Progenitor cell of endocrine pancreas (in vitro differentiated cells): ENCODE measurements around the gene RIC1. TPM values are rescaled to one million over a fixed set of nuclear protein-coding genes. Genes with fewer than 3 reads are reported as not detected.

ENCODE experiments used
- DNase-seq: peaks from one replicate; pipeline ENCODE4 v3.0.0; 2021; ENCODE audit warnings: low spot score; ENCODE audit not compliant: unreplicated experiment
- H3K27ac Mint-ChIP-seq: 2 replicates; pipeline ENCODE4 v1.8.0; 2021; ENCODE audit warnings: mild to moderate bottlenecking, moderate library complexity, mixed read lengths
- H3K27me3 Mint-ChIP-seq: 2 replicates; pipeline ENCODE4 v1.8.0; 2021; ENCODE audit warnings: mixed read lengths
- H3K36me3 Mint-ChIP-seq: 2 replicates; pipeline ENCODE4 v1.8.0; 2022; ENCODE audit warnings: mixed read lengths; ENCODE audit not compliant: insufficient read depth
- H3K4me1 Mint-ChIP-seq: 2 replicates; pipeline ENCODE4 v1.8.0; 2021; ENCODE audit warnings: low read depth, mixed read lengths
- H3K4me3 Mint-ChIP-seq: 2 replicates; pipeline ENCODE4 v1.8.0; 2021; ENCODE audit warnings: low read depth, mild to moderate bottlenecking, moderate library complexity, mixed read lengths
- H3K9me3 Mint-ChIP-seq: 2 replicates; pipeline ENCODE4 v1.8.0; 2021; ENCODE audit warnings: low read depth, mixed read lengths
- total RNA-seq: library from RNA; stranded (reverse); gene quantifications from 2 replicates; pipeline ENCODE4 v1.2.1, GENCODE V29; 2021
- TF ChIP-seq, protein P1 (sequence below): fragments of 200-600 bp; sonication (generic); IDR thresholded peaks from one replicate; pipeline ENCODE4 v1.5.0; 2021; ENCODE audit warnings: antibody characterized with exemption, mild to moderate bottlenecking; ENCODE audit not compliant: unreplicated experiment

The RIC1 gene
- total RNA-seq, 1 donor from 2014 or later = 24.2 TPM

DNA sequence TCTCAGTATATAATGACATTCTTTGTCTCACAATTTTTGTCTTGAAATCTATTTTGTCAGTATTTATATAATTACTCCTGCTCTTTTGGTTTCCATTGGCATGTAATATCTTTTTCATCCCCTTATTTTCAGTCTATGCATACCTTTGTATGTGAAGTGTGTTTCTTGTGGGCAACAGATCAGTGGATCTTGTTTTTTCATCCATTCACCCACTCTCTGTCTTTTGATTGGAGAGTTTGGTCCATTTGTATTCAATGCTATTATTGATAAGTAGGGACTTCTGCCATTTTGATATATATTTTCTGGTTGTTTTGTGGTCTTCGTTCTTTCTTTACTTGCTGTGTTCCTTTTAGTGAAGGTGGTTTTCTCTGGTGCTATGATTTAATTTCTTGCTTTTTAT lies 10.9 kb downstream of the RIC1 start:
- Mint-ChIP-seq H3K4me1 (peaks cover 3% of the 10 kb centered on the region), H3K36me3 (peaks cover 41% of the 10 kb centered on the region), H3K4me3 (no peak overlapping the region), H3K9me3 (peaks cover 49% of the 10 kb centered on the region), H3K27ac (no peak overlapping the region), H3K27me3 (no peaks in the 10 kb centered on the region)
- DNase-seq = no peak
- TF ChIP-seq, protein P1, sequence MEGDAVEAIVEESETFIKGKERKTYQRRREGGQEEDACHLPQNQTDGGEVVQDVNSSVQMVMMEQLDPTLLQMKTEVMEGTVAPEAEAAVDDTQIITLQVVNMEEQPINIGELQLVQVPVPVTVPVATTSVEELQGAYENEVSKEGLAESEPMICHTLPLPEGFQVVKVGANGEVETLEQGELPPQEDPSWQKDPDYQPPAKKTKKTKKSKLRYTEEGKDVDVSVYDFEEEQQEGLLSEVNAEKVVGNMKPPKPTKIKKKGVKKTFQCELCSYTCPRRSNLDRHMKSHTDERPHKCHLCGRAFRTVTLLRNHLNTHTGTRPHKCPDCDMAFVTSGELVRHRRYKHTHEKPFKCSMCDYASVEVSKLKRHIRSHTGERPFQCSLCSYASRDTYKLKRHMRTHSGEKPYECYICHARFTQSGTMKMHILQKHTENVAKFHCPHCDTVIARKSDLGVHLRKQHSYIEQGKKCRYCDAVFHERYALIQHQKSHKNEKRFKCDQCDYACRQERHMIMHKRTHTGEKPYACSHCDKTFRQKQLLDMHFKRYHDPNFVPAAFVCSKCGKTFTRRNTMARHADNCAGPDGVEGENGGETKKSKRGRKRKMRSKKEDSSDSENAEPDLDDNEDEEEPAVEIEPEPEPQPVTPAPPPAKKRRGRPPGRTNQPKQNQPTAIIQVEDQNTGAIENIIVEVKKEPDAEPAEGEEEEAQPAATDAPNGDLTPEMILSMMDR = no peak

DNA sequence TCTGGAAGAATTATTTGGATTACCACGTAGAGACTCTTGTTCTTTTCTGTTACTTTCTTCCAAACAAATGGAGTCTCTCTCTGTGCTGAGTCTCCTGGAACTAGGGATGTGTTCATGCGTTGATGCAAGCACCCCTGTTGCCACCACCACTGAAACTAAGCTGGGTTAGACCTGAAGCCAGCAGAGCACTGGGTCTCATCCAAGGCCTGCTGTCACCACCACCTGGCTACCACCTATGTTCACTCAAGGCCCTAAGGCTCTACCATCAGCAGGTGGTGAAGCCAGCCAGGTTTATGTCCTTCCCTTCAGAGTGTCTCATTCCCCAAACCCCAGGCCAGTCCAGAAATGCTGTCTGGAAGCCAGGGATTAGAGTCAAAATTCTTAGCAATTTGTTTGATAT lies 13.3 kb downstream of the RIC1 start:
- DNase-seq = no peak
- Mint-ChIP-seq H3K9me3 (peaks cover 41% of the 10 kb centered on the region), H3K36me3 (peaks cover 31% of the 10 kb centered on the region), H3K27ac (peak overlapping the region; percentile 3), H3K27me3 (no peaks in the 10 kb centered on the region), H3K4me3 (no peak overlapping the region), H3K4me1 (peaks cover 3% of the 10 kb centered on the region)
- TF ChIP-seq, protein P1 = no peak

DNA sequence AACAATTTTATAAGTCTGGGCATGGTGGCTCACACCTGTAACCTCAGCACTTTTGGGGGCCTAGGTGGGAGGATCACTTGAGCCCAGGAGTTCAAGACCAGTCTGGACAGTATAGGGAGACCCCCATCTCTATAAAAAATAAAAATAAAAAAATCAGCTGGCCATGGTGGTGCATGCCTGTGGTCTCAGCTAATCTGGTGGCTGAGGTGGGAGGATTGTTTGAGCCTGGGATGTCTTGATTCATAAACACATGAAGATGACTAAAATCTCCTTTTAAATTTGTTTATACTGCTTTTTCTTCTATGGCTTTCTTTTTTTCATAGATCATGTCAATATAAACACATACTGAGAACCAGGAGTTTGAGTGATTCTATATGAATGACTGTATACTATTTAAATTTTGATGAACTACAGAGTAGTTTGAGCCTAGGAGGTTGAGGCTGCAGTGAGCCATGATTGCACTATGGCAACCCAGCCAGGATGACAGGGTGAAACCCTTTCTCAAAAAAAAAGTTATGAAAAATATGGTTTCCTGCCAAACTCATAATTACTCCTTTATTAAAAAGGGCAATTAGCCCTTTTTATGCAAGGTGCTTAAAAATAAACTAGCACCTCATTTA lies 14.2 kb downstream of the RIC1 start:
- H3K36me3 Mint-ChIP-seq = peaks cover 27% of the 10 kb centered on the region

DNA sequence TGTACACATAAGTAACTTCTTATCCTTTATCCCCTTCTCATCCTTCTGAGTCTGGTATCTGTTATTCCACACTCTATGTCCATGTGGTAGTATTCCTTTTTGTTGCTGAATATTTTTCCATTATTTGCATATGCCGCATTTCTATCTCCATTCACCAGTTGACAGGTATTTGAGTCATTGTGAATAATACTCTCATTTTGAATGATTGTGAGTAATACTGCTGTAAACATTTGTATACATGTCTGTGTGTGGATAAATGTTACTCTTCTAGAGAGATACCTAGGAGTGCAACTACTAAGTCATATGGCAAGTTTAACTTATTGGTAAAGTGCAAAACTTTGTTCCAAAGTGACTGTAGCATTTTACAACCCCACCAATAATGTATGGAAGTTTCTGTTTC lies 15.6 kb downstream of the RIC1 start:
- Mint-ChIP-seq H3K4me1 (peaks cover 3% of the 10 kb centered on the region), H3K27ac (no peak overlapping the region), H3K36me3 (peaks cover 26% of the 10 kb centered on the region), H3K9me3 (peaks cover 35% of the 10 kb centered on the region), H3K4me3 (no peak overlapping the region), H3K27me3 (no peaks in the 10 kb centered on the region)
- TF ChIP-seq, protein P1 = no peak
- no peak for DNase-seq

More for the DNA sequence above, 14.2 kb downstream of the RIC1 start:
- no peaks in the 10 kb centered on the region for H3K27me3 Mint-ChIP-seq
- DNase-seq = no peak
- H3K4me3 Mint-ChIP-seq = no peak overlapping the region
- no peak overlapping the region for H3K27ac Mint-ChIP-seq
- peaks cover 37% of the 10 kb centered on the region for H3K9me3 Mint-ChIP-seq
- TF ChIP-seq, protein P1 = no peak
- H3K4me1 Mint-ChIP-seq = peaks cover 3% of the 10 kb centered on the region

DNA sequence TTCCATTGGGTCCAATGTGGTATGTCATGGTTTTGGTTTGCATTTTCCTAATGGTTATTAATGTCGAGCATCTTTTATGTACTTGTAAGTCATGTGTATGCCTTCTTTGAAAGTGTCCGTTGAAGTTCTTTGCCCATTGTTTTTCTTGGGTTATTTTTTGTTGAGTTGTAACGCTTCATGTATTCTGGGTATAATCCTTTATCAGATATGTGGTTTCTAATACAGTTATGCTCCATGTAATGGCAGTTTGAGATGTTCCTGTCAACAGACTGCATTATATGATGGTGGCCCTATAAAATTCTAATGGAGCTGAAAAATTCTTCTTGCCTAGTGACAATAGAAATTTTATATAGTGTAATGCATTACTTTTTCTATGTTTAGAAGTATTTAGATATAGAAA lies 17.2 kb downstream of the RIC1 start:
- Mint-ChIP-seq H3K36me3 (peaks cover 15% of the 10 kb centered on the region), H3K27me3 (no peaks in the 10 kb centered on the region), H3K27ac (no peak overlapping the region), H3K4me3 (no peak overlapping the region), H3K9me3 (peaks cover 26% of the 10 kb centered on the region), H3K4me1 (peaks cover 5% of the 10 kb centered on the region)
- DNase-seq = no peak
- TF ChIP-seq, protein P1 = no peak
